Chondrocyte (in vitro differentiated cells): ENCODE measurements around the gene DLL1. TPM values are rescaled to one million over a fixed set of nuclear protein-coding genes. Genes with fewer than 3 reads are reported as not detected.

Experiments
- DNase-seq: peaks from one replicate; pipeline ENCODE4 v3.0.0; 2021; ENCODE audit warnings: mixed read lengths, low spot score
- H3K27ac Mint-ChIP-seq: one replicate; pipeline ENCODE4 v1.8.0; 2021; ENCODE audit warnings: mild to moderate bottlenecking, moderate library complexity, mixed read lengths; ENCODE audit not compliant: unreplicated experiment
- H3K27me3 Mint-ChIP-seq: 2 replicates; pipeline ENCODE4 v1.8.0; 2021; ENCODE audit warnings: low read depth, mixed read lengths
- H3K36me3 Mint-ChIP-seq: 2 replicates; pipeline ENCODE4 v1.8.0; 2021; ENCODE audit warnings: low read depth, mixed read lengths
- H3K4me1 Mint-ChIP-seq: 2 replicates; pipeline ENCODE4 v1.8.0; 2021; ENCODE audit warnings: low read depth, mild to moderate bottlenecking, mixed read lengths
- H3K4me3 Mint-ChIP-seq: one replicate; pipeline ENCODE4 v1.8.0; 2021; ENCODE audit warnings: mild to moderate bottlenecking, moderate library complexity, mixed read lengths; ENCODE audit not compliant: unreplicated experiment
- H3K9me3 Mint-ChIP-seq: 2 replicates; pipeline ENCODE4 v1.8.0; 2021; ENCODE audit warnings: low read depth, mixed read lengths
- CTCF ChIP-seq: fragments of 200-600 bp; sonication (generic); IDR thresholded peaks from 2 replicates; pipeline ENCODE4 v1.5.0; 2021; ENCODE audit warnings: antibody characterized with exemption, mild to moderate bottlenecking, moderate library complexity
- total RNA-seq: library from RNA; stranded (reverse); gene quantifications from 3 replicates; pipeline ENCODE4 v1.2.1, GENCODE V29; 2021

The DLL1 gene
- total RNA-seq, 1 donor from 2014 or later: 0.35 TPM

GRCh38 chr6:170259278-170259677 lies 31.6 kb downstream of the DLL1 start:
- TF ChIP-seq CTCF: no peak
- no peak overlapping the region for H3K27ac Mint-ChIP-seq
- DNase-seq: no peak
- no peaks in the 10 kb centered on the region for H3K4me1 Mint-ChIP-seq
- peaks cover 23% of the 10 kb centered on the region for H3K27me3 Mint-ChIP-seq
- no peaks in the 10 kb centered on the region for H3K36me3 Mint-ChIP-seq
- no peaks in the 10 kb centered on the region for H3K9me3 Mint-ChIP-seq
- H3K4me3 Mint-ChIP-seq: no peak overlapping the region

DNA sequence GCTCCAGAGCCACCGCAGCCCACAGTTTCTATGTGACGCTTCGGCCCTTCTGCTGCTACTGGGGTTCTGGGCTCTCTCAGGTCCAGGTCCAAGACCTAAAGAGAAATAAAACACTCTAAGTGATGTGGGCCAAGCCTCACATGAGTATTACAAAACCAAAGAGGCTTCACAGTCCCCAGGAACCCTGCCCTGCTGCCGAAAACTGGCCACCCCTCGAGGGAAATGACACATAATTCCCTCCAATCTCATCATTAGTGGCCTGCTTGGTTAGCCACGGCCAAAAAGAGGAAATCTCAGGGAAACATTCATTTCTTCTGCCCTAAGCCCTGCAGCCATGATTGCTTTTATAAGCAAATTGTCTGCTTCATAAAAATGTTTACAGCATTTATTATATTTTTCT lies 32.5 kb downstream of the DLL1 start:
- Mint-ChIP-seq H3K27ac (no peak overlapping the region), H3K36me3 (no peaks in the 10 kb centered on the region), H3K9me3 (no peaks in the 10 kb centered on the region), H3K27me3 (peaks cover 26% of the 10 kb centered on the region), H3K4me3 (no peak overlapping the region), H3K4me1 (no peaks in the 10 kb centered on the region)
- DNase-seq: no peak
- no peak for TF ChIP-seq CTCF

GRCh38 chr6:170257376-170257775 lies 33.5 kb downstream of the DLL1 start:
- TF ChIP-seq CTCF: no peak
- H3K36me3 Mint-ChIP-seq: no peaks in the 10 kb centered on the region
- no peaks in the 10 kb centered on the region for H3K4me1 Mint-ChIP-seq
- H3K27me3 Mint-ChIP-seq: peaks cover 26% of the 10 kb centered on the region
- no peak overlapping the region for H3K4me3 Mint-ChIP-seq
- H3K9me3 Mint-ChIP-seq: no peaks in the 10 kb centered on the region
- no peak overlapping the region for H3K27ac Mint-ChIP-seq
- no peak for DNase-seq

DNA sequence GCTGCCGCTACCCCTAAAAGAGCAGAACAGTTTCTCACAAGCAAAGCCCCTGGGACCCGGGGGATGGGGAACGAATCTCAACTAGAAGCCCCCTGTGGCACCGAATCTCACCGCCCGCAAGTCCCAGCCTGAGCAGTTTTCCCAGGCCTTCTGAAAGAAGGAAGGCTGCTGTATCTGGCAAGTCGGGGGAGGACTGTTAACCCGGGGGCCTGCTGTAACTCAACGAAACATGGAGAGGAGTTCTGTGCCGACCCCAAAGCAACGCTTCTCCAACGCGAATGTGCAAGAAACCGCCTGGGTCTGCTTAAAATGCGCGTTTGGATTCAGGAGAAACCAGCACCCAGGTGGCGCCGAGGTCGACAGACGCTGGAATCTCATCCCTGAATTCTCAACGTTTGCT lies 34.2 kb downstream of the DLL1 start:
- H3K4me3 Mint-ChIP-seq: no peak overlapping the region
- TF ChIP-seq CTCF: no peak
- DNase-seq: no peak
- H3K27ac Mint-ChIP-seq: no peak overlapping the region
- peaks cover 28% of the 10 kb centered on the region for H3K27me3 Mint-ChIP-seq
- no peaks in the 10 kb centered on the region for H3K9me3 Mint-ChIP-seq
- no peaks in the 10 kb centered on the region for H3K36me3 Mint-ChIP-seq
- H3K4me1 Mint-ChIP-seq: no peaks in the 10 kb centered on the region

GRCh38 chr6:170255426-170256125 lies 35.3 kb downstream of the DLL1 start:
- Mint-ChIP-seq H3K36me3 (no peaks in the 10 kb centered on the region), H3K27ac (no peak overlapping the region), H3K4me1 (no peaks in the 10 kb centered on the region), H3K9me3 (no peaks in the 10 kb centered on the region), H3K4me3 (no peak overlapping the region), H3K27me3 (peaks cover 30% of the 10 kb centered on the region)
- DNase-seq: no peak
- TF ChIP-seq CTCF: no peak
